Hepatocyte (in vitro differentiated cells): ENCODE measurements around the gene MEIS3.

Experiments used
- CTCF ChIP-seq: fragments of 200-600 bp; sonication (generic); IDR thresholded peaks from 2 replicates; pipeline ENCODE4 v1.5.1; 2016; ENCODE audit warnings: antibody characterized with exemption, mild to moderate bottlenecking; ENCODE audit not compliant: poor library complexity
- EZH2 ChIP-seq: fragments of 200-600 bp; sonication (generic); IDR thresholded peaks from 2 replicates; pipeline ENCODE4 v1.6.1; 2016; ENCODE audit warnings: antibody characterized with exemption, mild to moderate bottlenecking, borderline replicate concordance
- EZH2phosphoT487 ChIP-seq: fragments of 200-600 bp; sonication (generic); IDR thresholded peaks from one replicate; pipeline ENCODE4 v1.6.1; 2018; ENCODE audit warnings: antibody characterized with exemption, mild to moderate bottlenecking, low read depth, moderate library complexity; ENCODE audit not compliant: unreplicated experiment, severe bottlenecking

GRCh38 chr19:47416643-47416985 lies 2.7 kb downstream of the MEIS3 start:
- TF ChIP-seq CTCF: no peak
- TF ChIP-seq EZH2: no peak
- TF ChIP-seq EZH2phosphoT487: no peak
